Stimulated activated CD8-positive, alpha-beta memory T cell treated with anti-CD3 and anti-CD28 coated beads, Interleukin-7, amount 100 ng/mL, for 4 hours (primary cell): ENCODE results near the gene ZNF547.
"Not testable (repeated sequence)": the region's sequence is repeated elsewhere in the genome, so short reads cannot be mapped to it uniquely, and the experiment has no call there.

Experiments used
- DNase-seq, 2 donors: peaks; one replicate each; pipeline ENCODE4 v3.0.0-alpha.2; 2020; ENCODE audit warnings: low read depth in 2 of 2

Gene ZNF547

DNA sequence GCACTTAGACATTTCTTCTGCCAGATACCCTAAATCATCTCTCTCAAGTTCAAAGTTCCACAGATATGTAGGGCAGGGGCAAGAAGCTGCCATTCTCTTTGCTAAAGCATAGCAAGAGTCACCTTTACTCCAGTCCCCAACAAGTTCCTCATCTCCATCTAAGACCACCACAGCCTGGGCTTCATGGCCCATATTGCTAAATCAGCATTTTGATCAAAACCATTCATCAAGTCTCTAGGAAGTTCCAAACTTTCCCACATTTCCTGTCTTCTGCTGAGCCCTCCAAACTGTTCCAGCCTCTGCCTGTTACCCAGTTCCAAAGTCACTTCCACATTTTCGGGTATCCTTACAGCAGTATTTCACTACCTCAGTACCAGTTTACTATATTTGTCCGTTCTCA lies 11.3 kb downstream of the ZNF547 start:
- DNase-seq: not testable (repeated sequence)

DNA sequence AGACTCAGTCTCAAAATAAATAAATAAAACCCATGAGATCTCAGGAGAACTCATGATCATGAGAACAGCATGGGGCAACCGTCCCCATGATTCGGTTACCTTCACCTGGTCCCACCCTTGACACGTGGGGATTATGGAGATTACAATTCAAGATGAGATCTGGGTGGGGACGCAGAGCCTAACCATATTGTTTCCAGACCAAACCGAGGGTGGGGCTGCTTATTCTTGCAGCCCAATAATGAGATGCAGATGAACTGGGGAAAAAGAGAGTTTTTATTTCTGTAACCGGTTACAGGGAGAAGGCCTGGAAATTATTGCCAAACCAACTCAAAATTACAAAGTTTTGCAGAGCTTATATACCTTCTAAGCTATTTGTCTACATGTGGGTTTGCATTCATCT lies 12.8 kb downstream of the ZNF547 start:
- DNase-seq: no peak

DNA sequence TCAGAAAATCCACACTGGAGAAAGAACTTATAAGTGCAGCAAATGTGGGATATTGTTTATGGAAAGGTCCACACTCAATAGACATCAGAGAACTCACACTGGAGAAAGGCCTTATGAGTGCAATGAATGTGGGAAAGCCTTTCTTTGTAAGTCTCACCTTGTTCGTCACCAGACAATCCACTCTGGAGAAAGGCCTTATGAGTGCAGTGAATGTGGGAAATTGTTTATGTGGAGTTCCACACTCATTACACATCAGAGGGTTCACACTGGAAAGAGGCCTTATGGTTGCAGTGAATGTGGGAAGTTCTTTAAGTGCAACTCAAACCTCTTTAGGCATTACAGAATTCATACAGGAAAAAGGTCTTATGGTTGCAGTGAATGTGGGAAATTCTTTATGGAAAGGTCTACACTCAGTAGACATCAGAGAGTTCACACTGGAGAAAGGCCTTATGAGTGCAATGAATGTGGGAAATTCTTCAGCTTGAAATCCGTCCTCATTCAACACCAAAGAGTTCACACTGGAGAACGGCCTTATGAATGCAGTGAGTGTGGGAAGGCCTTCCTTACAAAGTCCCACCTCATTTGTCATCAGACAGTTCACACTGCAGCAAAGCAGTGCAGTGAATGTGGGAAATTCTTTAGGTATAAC lies 14.3 kb downstream of the ZNF547 start:
- no peak for DNase-seq

GRCh38 chr19:57380923-57381322 lies 17.6 kb downstream of the ZNF547 start:
- no peak for DNase-seq

- no peak for DNase-seq
Observed at GRCh38 chr19:57382806-57383488, 19.6 kb downstream of the ZNF547 start.

- no peak for DNase-seq
Observed at GRCh38 chr19:57389194-57389729, 25.9 kb downstream of the ZNF547 start.

- peak; percentile 98 for DNase-seq
Observed at GRCh38 chr19:57389730-57390598, 26.6 kb downstream of the ZNF547 start, which contains the start of gene ZNF548. Gene ZNF548 (plus strand): TSS chr19:57389854. CDS start chr19:57390100, 246 bp downstream.

- DNase-seq: no peak
Observed at GRCh38 chr19:57395710-57396109, 32.4 kb downstream of the ZNF547 start.

- no peak for DNase-seq
Observed at GRCh38 chr19:57398868-57399267, 35.5 kb downstream of the ZNF547 start.

DNA sequence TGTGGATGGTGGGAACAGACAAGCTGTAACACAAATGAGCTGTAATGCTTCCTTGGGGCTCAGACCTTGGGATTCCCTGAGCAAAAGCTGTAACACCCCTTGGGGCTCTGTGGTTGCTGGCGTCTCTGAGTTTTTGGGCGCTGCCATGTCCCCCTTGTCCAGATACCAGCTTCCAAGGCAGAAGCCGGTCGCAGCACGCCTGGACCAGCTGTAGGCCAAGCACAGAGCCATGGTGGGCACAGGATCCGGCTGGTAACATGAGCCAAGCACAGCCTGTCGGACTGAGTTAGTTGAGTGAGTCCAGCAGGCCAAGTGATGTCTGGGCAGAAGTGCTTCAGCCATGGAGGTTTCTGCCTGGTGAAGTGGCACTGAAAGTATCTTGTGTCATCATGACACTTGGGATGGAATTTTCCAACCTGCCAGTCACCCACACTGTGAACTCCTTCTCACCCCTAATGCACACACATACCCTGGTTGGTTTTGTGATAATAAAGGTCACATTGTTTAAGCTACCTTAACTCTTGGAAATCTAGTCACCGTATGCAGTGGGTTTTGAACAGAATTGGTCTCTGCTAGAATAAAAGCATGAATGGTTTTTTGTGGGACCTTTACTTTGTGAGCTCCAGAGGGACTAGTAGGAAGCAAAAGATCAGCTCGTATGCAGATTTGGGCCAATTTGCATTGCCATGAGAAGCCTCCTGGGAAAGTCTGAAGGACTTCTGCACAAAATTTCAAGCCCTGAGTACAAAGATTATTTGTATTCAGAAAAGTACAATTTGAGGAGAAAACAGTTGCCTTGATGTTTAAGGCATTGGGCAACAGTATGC lies 40.6 kb downstream of the ZNF547 start:
- DNase-seq: no peak

DNA sequence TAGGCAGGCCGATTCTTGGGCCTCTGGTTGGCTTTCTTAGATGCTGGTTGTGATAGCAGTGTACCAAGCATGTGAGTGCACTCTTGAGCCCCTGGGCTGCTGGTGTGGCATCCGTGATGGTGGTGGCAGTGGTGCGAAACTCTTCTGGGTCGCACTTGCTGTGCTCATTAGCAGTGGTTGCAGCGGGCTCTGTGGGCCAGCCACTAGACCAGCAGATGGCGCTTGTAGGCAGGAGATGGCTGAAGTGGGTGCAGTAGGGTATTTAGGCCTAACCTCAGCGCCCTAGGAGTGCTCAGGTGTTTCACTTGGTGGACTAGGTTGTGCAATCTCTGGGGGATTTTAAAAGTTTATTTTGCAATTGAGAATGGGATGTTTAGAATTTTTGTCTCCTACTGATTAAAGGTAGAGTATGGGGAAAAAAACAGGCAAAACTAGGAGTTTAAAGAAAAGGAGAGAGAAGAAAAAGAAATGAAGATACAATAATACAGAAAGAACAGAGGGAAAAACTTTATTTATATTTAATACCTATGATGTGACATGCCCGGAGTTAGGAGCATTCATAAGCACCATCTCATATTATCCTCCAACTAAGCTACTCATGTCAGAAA lies 43.3 kb downstream of the ZNF547 start:
- DNase-seq: peak; percentile 52 to 53

- DNase-seq: peak; percentile 90 to 91
Observed at GRCh38 chr19:57410877-57411671, 47.7 kb downstream of the ZNF547 start, which contains the start of gene ZNF17. Gene ZNF17 (plus strand): TSS chr19:57411161. CDS start chr19:57413616, 2,455 bp downstream.

DNA sequence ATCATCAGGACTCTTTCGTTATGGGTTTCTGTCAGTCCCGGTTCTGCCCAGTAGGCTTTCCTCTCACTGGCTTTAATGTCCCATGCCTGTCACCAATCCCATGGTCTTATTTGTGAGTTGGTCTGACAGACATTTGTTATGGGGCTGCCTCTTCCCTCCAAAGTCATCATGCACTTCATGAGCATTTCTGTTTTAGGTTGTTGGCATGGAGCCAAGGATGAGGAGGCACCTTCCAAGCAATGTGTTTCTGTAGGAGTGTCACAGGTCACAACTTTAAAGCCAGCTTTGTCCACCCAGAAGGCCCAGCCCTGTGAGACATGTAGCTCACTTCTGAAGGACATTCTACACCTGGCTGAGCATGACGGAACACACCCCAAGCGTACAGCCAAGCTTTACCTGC lies 56.1 kb downstream of the ZNF547 start:
- no peak for DNase-seq

DNA sequence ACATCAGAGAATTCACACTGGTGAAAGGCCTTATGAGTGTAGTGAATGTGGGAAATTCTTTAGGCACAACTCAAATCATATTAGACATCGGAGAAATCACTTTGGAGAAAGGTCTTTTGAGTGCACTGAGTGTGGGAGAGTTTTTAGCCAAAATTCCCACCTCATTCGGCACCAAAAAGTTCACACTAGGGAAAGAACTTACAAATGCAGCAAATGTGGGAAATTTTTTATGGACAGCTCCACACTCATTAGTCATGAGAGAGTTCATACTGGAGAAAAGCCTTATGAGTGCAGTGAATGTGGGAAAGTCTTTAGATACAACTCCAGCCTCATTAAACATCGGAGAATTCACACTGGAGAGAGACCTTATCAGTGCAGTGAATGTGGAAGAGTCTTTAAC lies 57.7 kb downstream of the ZNF547 start:
- no peak for DNase-seq
